PC-3 (cell line): ENCODE results near the gene PCK2. TPM values are rescaled to one million over a fixed set of nuclear protein-coding genes. Genes with fewer than 3 reads are reported as not detected.

Source experiments
- ATAC-seq: fragments of 200-7000 bp; cut with Tn5 transposase; 2 replicates; pipeline ENCODE4 v1.9.1; 2020; ENCODE audit warnings: mild to moderate bottlenecking, moderate library complexity
- BruUV-seq: library from RNA; stranded (reverse); fragments of 400-500 nt; replicated peaks from 2 replicates; lab custom pipeline; 2021; lab: Mats Ljungman, UMichigan
- CTCF ChIA-PET: fragments of 300-600 bp; sonication (Branson Sonifier 250); formaldehyde crosslinking; loops from one replicate; lab custom pipeline; 2022; ENCODE audit warnings: antibody characterized with exemption; lab: Charles Lee
- POLR2A ChIA-PET: fragments of 300-600 bp; sonication (Branson Sonifier 250); formaldehyde crosslinking; loops from one replicate; lab custom pipeline; 2022; ENCODE audit warnings: antibody characterized with exemption; ENCODE audit not compliant: unreplicated experiment; lab: Charles Lee
- DNase-seq: peaks from one replicate; pipeline ENCODE4 v3.0.0-alpha.2; 2015
- H2AFZ ChIP-seq: fragments of 300-600 bp; sonication (generic); 2 replicates; pipeline ENCODE4 v1.6.0; 2016; ENCODE audit warnings: antibody characterized with exemption, low read length
- H3F3A ChIP-seq: fragments of 300-600 bp; sonication (generic); one replicate; pipeline ENCODE4 v1.6.0; 2017; ENCODE audit warnings: antibody characterized with exemption, low read length, control low read depth, mild to moderate bottlenecking; ENCODE audit not compliant: unreplicated experiment
- H3K27ac ChIP-seq: fragments of 300-600 bp; sonication (generic); 2 replicates; pipeline ENCODE4 v1.5.1; 2016; ENCODE audit warnings: mild to moderate bottlenecking, low read length
- H3K27me3 ChIP-seq: fragments of 300-600 bp; sonication (generic); 2 replicates; pipeline ENCODE4 v1.6.1; 2016; ENCODE audit warnings: low read length, mixed read lengths
- H3K36me3 ChIP-seq: fragments of 300-600 bp; sonication (generic); 2 replicates; pipeline ENCODE4 v1.6.1; 2016; ENCODE audit warnings: low read depth, mixed run types, low read length, mixed read lengths
- H3K4me1 ChIP-seq: fragments of 300-600 bp; sonication (generic); 2 replicates; pipeline ENCODE4 v1.5.1; 2016; ENCODE audit warnings: low read length; ENCODE audit not compliant: insufficient read depth
- H3K4me2 ChIP-seq: fragments of 300-600 bp; sonication (generic); 2 replicates; pipeline ENCODE4 v1.6.0; 2016; ENCODE audit warnings: low read length
- H3K4me3 ChIP-seq: fragments of 300-600 bp; sonication (generic); 2 replicates; pipeline ENCODE4 v1.5.1; 2016; ENCODE audit warnings: mild to moderate bottlenecking, low read length, mixed read lengths
- H3K79me2 ChIP-seq: fragments of 300-600 bp; sonication (generic); 2 replicates; pipeline ENCODE4 v1.6.1; 2017; ENCODE audit warnings: low read length, mixed read lengths
- H3K9ac ChIP-seq: fragments of 300-600 bp; sonication (generic); 2 replicates; pipeline ENCODE4 v1.6.0; 2016; ENCODE audit warnings: mild to moderate bottlenecking, low read length
- H3K9me2 ChIP-seq: fragments of 300-600 bp; sonication (generic); replicated peaks from 2 replicates; pipeline ENCODE4 v1.6.1; 2016; ENCODE audit warnings: mixed run types, low read length, mixed read lengths
- H3K9me3 ChIP-seq: fragments of 300-600 bp; sonication (generic); 2 replicates; pipeline ENCODE4 v1.6.1; 2016; ENCODE audit warnings: low read length, mixed read lengths
- H4K20me1 ChIP-seq: fragments of 300-600 bp; sonication (generic); 2 replicates; pipeline ENCODE4 v1.6.1; 2016; ENCODE audit warnings: low read length, mixed read lengths
- EZH2 ChIP-seq: fragments of 300-600 bp; sonication (generic); IDR thresholded peaks from one replicate; pipeline ENCODE4 v1.6.1; 2017; ENCODE audit warnings: antibody characterized with exemption, mild to moderate bottlenecking, low read length; ENCODE audit not compliant: unreplicated experiment
- EZH2phosphoT487 ChIP-seq: fragments of 300-600 bp; sonication (generic); IDR thresholded peaks from 2 replicates; pipeline ENCODE4 v1.6.1; 2018; ENCODE audit warnings: mild to moderate bottlenecking, antibody characterized with exemption, low read length, borderline replicate concordance
- intact Hi-C: fragments of 100-400 bp; cut with micrococcal nuclease; formaldehyde crosslinking; loops from 2 replicates; pipeline ENCODE4 v1.9.0; 2023
- total RNA-seq: library from RNA; depleted of rRNA; stranded (reverse); fragments of >200 nt; gene quantifications from 2 replicates; pipeline ENCODE4 v1.2.3, GENCODE V29; 2014
- TF ChIP-seq, protein P1 (sequence below): fragments of 300-600 bp; sonication (generic); conservative IDR thresholded peaks from 2 replicates; pipeline ENCODE4 v1.5.1; 2017; ENCODE audit warnings: antibody characterized with exemption, low read depth, mild to moderate bottlenecking, low read length

Gene PCK2
- total RNA-seq, 1 experiment from 2014 or later = 11.6 TPM

DNA sequence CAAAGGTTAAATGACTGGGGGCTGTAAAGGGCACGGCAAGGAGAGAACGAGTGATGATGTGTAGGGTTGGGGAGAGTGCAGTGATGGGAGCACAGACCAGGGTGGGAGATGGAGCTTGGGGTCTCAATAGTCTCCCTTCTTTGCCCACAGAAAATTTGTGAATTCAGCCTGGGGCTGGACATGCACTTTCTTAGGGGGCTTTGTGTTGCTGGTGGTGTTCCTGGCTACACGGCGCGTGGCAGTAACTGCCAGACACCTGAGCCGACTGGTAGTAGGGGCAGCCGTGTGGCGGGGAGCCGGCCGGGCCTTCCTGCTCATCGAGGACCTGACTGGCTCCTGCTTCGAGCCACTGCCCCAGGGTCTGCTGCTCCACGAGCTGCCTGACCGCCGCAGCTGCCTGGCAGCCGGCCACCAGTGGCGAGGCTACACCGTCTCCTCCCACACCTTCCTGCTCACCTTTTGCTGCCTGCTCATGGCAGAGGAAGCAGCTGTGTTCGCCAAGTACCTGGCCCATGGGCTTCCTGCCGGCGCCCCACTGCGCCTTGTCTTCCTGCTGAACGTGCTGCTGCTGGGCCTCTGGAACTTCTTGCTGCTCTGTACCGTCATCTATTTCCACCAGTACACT lies 38.1 kb downstream of the PCK2 start:
- no peak overlapping the region for H3K4me2 ChIP-seq
- H2AFZ ChIP-seq = no peak overlapping the region
- no peak for DNase-seq
- no peaks in the 10 kb centered on the region for H3K27me3 ChIP-seq
- H3K9me3 ChIP-seq = no peaks in the 10 kb centered on the region
- POLR2A ChIA-PET = no interaction called here
- CTCF ChIA-PET = no interaction called here
- TF ChIP-seq EZH2 = no peak
- H3F3A ChIP-seq = no peaks in the 10 kb centered on the region
- ATAC-seq = no peak
- no peak overlapping the region for H3K4me3 ChIP-seq
- H3K27ac ChIP-seq = no peak overlapping the region
- no peaks in the 10 kb centered on the region for H3K9me2 ChIP-seq
- no peaks in the 10 kb centered on the region for H4K20me1 ChIP-seq
- peaks cover 6% of the 10 kb centered on the region; the same call in 1 of the 2 replicates for H3K79me2 ChIP-seq
- no TSS peak for BruUV-seq
- no peaks in the 10 kb centered on the region for H3K36me3 ChIP-seq
- intact Hi-C loops = no loop called here
- H3K9ac ChIP-seq = no peak overlapping the region
- peaks cover 13% of the 10 kb centered on the region for H3K4me1 ChIP-seq

DNA sequence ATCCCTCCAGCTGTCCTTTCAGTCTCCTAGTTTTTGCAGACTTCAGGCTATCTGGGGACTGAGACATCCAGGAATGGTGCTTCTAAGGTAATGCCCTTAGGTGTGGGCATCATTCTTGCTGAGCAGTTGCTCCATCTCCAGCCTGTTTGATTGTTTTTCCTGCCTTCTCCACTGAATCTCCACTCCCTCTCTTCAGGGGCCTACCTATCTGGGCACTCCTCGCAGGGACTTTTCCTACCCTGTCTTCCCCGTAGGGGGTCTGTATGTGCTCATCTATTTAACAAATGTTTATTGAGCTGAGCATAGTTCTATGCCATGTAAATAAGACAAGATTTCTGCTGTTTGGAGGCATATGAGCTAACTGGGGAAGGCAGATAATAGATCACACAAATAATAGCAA lies 38.9 kb downstream of the PCK2 start:
- ChIA-PET POLR2A (no interaction called here), CTCF (no interaction called here)
- peaks cover 3% of the 10 kb centered on the region; the same call in 1 of the 2 replicates for H3K36me3 ChIP-seq
- H3F3A ChIP-seq = no peaks in the 10 kb centered on the region
- H3K9me2 ChIP-seq = no peaks in the 10 kb centered on the region
- TF ChIP-seq EZH2phosphoT487 = no peak
- no peak for TF ChIP-seq EZH2
- TF ChIP-seq, protein P1, sequence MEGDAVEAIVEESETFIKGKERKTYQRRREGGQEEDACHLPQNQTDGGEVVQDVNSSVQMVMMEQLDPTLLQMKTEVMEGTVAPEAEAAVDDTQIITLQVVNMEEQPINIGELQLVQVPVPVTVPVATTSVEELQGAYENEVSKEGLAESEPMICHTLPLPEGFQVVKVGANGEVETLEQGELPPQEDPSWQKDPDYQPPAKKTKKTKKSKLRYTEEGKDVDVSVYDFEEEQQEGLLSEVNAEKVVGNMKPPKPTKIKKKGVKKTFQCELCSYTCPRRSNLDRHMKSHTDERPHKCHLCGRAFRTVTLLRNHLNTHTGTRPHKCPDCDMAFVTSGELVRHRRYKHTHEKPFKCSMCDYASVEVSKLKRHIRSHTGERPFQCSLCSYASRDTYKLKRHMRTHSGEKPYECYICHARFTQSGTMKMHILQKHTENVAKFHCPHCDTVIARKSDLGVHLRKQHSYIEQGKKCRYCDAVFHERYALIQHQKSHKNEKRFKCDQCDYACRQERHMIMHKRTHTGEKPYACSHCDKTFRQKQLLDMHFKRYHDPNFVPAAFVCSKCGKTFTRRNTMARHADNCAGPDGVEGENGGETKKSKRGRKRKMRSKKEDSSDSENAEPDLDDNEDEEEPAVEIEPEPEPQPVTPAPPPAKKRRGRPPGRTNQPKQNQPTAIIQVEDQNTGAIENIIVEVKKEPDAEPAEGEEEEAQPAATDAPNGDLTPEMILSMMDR = no peak
- no peak for DNase-seq
- H3K4me3 ChIP-seq = no peak overlapping the region
- no peak for ATAC-seq
- H3K9me3 ChIP-seq = no peaks in the 10 kb centered on the region
- no peaks in the 10 kb centered on the region for H4K20me1 ChIP-seq
- intact Hi-C loops = no loop called here
- H3K27ac ChIP-seq = no peak overlapping the region
- H3K79me2 ChIP-seq = peaks cover 6% of the 10 kb centered on the region; the same call in 1 of the 2 replicates
- no peak overlapping the region for H3K9ac ChIP-seq
- no TSS peak for BruUV-seq
- H2AFZ ChIP-seq = no peak overlapping the region
- H3K4me2 ChIP-seq = no peak overlapping the region
- no peaks in the 10 kb centered on the region for H3K27me3 ChIP-seq
- peaks cover 14% of the 10 kb centered on the region for H3K4me1 ChIP-seq

DNA sequence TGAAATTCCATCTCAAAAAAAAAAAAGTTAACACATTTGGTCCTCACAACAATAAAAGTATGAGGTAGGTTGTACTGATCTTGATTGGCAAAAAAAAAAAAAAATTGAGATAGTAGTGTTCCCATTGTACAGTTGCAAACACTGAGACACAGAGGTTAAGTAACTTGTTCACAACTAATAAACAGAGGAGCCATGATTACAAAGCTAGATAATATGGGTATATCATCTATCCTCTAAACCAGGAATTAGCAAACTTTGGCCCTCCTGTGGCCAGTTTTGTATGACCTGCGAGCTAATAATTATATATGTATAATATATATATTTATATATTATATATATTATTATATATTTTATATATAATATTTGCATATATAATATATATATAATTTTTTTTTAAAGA lies 39.6 kb downstream of the PCK2 start:
- Histone ChIP-seq H4K20me1 (no peaks in the 10 kb centered on the region), H3K9me2 (no peaks in the 10 kb centered on the region), H3K4me1 (peaks cover 14% of the 10 kb centered on the region), H3K79me2 (peaks cover 13% of the 10 kb centered on the region), H3K9me3 (no peaks in the 10 kb centered on the region), H3K27me3 (no peaks in the 10 kb centered on the region), H3K27ac (no peak overlapping the region), H3K4me3 (no peak overlapping the region), H3K36me3 (peaks cover 11% of the 10 kb centered on the region; the same call in 1 of the 2 replicates), H3F3A (no peaks in the 10 kb centered on the region), H2AFZ (no peak overlapping the region), H3K4me2 (no peak overlapping the region), H3K9ac (no peak overlapping the region)
- CTCF ChIA-PET = interaction anchor here (0.7 to 1.0 kb wide), 2 partner anchors 32 to 75 kb away, joined by 3 to 6 read pairs; no protein-coding TSS in a partner anchor
- ATAC-seq (no peak), DNase-seq (no peak)
- TF ChIP-seq, protein P1 = no peak
- TF ChIP-seq EZH2phosphoT487 (no peak), EZH2 (no peak)
- intact Hi-C loops = no loop called here
- POLR2A ChIA-PET = no interaction called here
- BruUV-seq = no TSS peak
